Measurements from ENCODE around the gene ASTN2. TPM values are rescaled to one million over a fixed set of nuclear protein-coding genes. Genes with fewer than 3 reads are reported as not detected.
A peak's percentile ranks its signal among the peaks of the same experiment; 100 is the strongest.

The ASTN2 gene
- polyA plus RNA-seq, 1 donor = 4.5 TPM

GRCh38 chr9:116484492-116485061, 930.3 kb downstream of the ASTN2 start:
- no peak for DNase-seq (ENCODE audit: low read depth)

- DNase-seq (ENCODE audit: low read depth) = no peak
Measured at GRCh38 chr9:116483622-116484491, 931.0 kb downstream of the ASTN2 start.

- DNase-seq (ENCODE audit: low read depth) = no peak
Measured at GRCh38 chr9:116482740-116483139, 932.1 kb downstream of the ASTN2 start.

GRCh38 chr9:116480700-116481099, 934.2 kb downstream of the ASTN2 start:
- DNase-seq (ENCODE audit: low read depth) = no peak

GRCh38 chr9:116479967-116480366, 934.9 kb downstream of the ASTN2 start:
- DNase-seq (ENCODE audit: low read depth) = no peak

GRCh38 chr9:116479056-116479544, 935.8 kb downstream of the ASTN2 start:
- no peak for DNase-seq (ENCODE audit: low read depth)

- DNase-seq (ENCODE audit: low read depth) = no peak
Measured at GRCh38 chr9:116477584-116478141, 937.2 kb downstream of the ASTN2 start.

GRCh38 chr9:116476935-116477381, 937.9 kb downstream of the ASTN2 start:
- DNase-seq (ENCODE audit: low read depth) = peak; percentile 67

- DNase-seq (ENCODE audit: low read depth) = no peak
Measured at GRCh38 chr9:116476002-116476401, 938.9 kb downstream of the ASTN2 start.

GRCh38 chr9:116475201-116475600, 939.7 kb downstream of the ASTN2 start:
- no peak for DNase-seq (ENCODE audit: low read depth)

- no peak for DNase-seq (ENCODE audit: low read depth)
Measured at GRCh38 chr9:116471944-116472506, 942.8 kb downstream of the ASTN2 start.

- peak; percentile 40 for DNase-seq (ENCODE audit: low read depth)
Measured at GRCh38 chr9:116471093-116471906, 943.6 kb downstream of the ASTN2 start.

GRCh38 chr9:116468793-116469527, 945.9 kb downstream of the ASTN2 start:
- no peak for DNase-seq (ENCODE audit: low read depth)

- DNase-seq (ENCODE audit: low read depth) = no peak
Measured at GRCh38 chr9:116468369-116468768, 946.5 kb downstream of the ASTN2 start.

GRCh38 chr9:116467740-116468351, 947.0 kb downstream of the ASTN2 start:
- DNase-seq (ENCODE audit: low read depth) = no peak

- no peak for DNase-seq (ENCODE audit: low read depth)
Measured at GRCh38 chr9:116466271-116467235, 948.3 kb downstream of the ASTN2 start.

- DNase-seq (ENCODE audit: low read depth) = no peak
Measured at GRCh38 chr9:116465576-116466270, 949.1 kb downstream of the ASTN2 start.

GRCh38 chr9:116464987-116465571, 949.8 kb downstream of the ASTN2 start:
- DNase-seq (ENCODE audit: low read depth) = no peak

All from forelimb muscle (tissue), 1 donor.